ENCODE measurements around the gene CYP4V2.
A peak's percentile ranks its signal among the peaks of the same experiment; 100 is the strongest.

GRCh38 chr4:186191200-186192065 lies at the start of gene CYP4V2:
- TF ChIP-seq CTCF (IDR thresholded peaks at IDR 0.05), result peak; percentile 36 to 59 (median 42)
- TF ChIP-seq POLR2A (IDR thresholded peaks at IDR 0.05), result peak; percentile 75
